H9 (cell line): ENCODE measurements around the gene AFAP1L2. TPM values are rescaled to one million over a fixed set of nuclear protein-coding genes. Genes with fewer than 3 reads are reported as not detected.

ENCODE experiments used
- DNase-seq: peaks from one replicate; pipeline ENCODE4 v3.0.0-alpha.2; 2017
- H2AFZ ChIP-seq: one replicate; pipeline ENCODE4 v1.6.1; 2013; ENCODE audit warnings: mild to moderate bottlenecking, low read length, control low read depth, moderate library complexity
- H2AK5ac ChIP-seq: 2 replicates; pipeline ENCODE4 v1.6.1; 2013; ENCODE audit warnings: low read length, control low read depth, mixed read lengths; ENCODE audit not compliant: insufficient read length
- H2BK120ac ChIP-seq: one replicate; pipeline ENCODE4 v1.6.1; 2013; ENCODE audit warnings: low read depth, mild to moderate bottlenecking, low read length, control low read depth, inconsistent platforms; ENCODE audit not compliant: poor library complexity, severe bottlenecking
- H2BK12ac ChIP-seq: 2 replicates; pipeline ENCODE4 v1.6.1; 2013; ENCODE audit warnings: low read length, control low read depth, mixed read lengths, low read depth; ENCODE audit not compliant: insufficient read length
- H2BK15ac ChIP-seq: 2 replicates; pipeline ENCODE4 v1.6.1; 2013; ENCODE audit warnings: low read depth, low read length, control low read depth
- H2BK20ac ChIP-seq: one replicate; pipeline ENCODE4 v1.6.1; 2013; ENCODE audit warnings: low read depth, mild to moderate bottlenecking, low read length, control low read depth, inconsistent platforms; ENCODE audit not compliant: poor library complexity, severe bottlenecking
- H2BK5ac ChIP-seq: 2 replicates; pipeline ENCODE4 v1.6.1; 2013; ENCODE audit warnings: low read length, control low read depth, mixed read lengths; ENCODE audit not compliant: insufficient read length
- H3K14ac ChIP-seq: 2 replicates; pipeline ENCODE4 v1.6.1; 2013; ENCODE audit warnings: low read length, control low read depth; ENCODE audit not compliant: insufficient read depth
- H3K18ac ChIP-seq: 2 replicates; pipeline ENCODE4 v1.6.1; 2013; ENCODE audit warnings: low read depth, mild to moderate bottlenecking, mixed read lengths, low read length, control low read depth; ENCODE audit not compliant: insufficient read length
- H3K23ac ChIP-seq: 2 replicates; pipeline ENCODE4 v1.6.1; 2013; ENCODE audit warnings: low read length, control low read depth, mixed read lengths, low read depth; ENCODE audit not compliant: insufficient read length
- H3K23me2 ChIP-seq: 2 replicates; pipeline ENCODE4 v1.6.1; 2013; ENCODE audit warnings: low read depth, mild to moderate bottlenecking, mixed read lengths, low read length, control low read depth; ENCODE audit not compliant: insufficient read length, poor library complexity, severe bottlenecking
- H3K27ac ChIP-seq: 2 replicates; pipeline ENCODE4 v1.5.1; 2013; ENCODE audit warnings: low read length, control low read depth, mixed read lengths, low read depth; ENCODE audit not compliant: insufficient read length
- H3K27me3 ChIP-seq: 2 replicates; pipeline ENCODE4 v1.6.1; 2013; ENCODE audit warnings: low read length, control low read depth, inconsistent platforms; ENCODE audit not compliant: insufficient read depth
- H3K4ac ChIP-seq: 2 replicates; pipeline ENCODE4 v1.6.1; 2013; ENCODE audit warnings: low read depth, mild to moderate bottlenecking, control low read depth, inconsistent platforms, low read length, moderate library complexity
- H3K4me1 ChIP-seq: 2 replicates; pipeline ENCODE4 v1.6.1; 2013; ENCODE audit warnings: low read length, control low read depth, inconsistent platforms; ENCODE audit not compliant: insufficient read depth
- H3K4me2 ChIP-seq: 2 replicates; pipeline ENCODE4 v1.6.1; 2013; ENCODE audit warnings: low read length, control low read depth, mixed read lengths; ENCODE audit not compliant: insufficient read length, insufficient read depth
- H3K56ac ChIP-seq: 2 replicates; pipeline ENCODE4 v1.6.1; 2013; ENCODE audit warnings: low read depth, mild to moderate bottlenecking, mixed read lengths, low read length, control low read depth; ENCODE audit not compliant: insufficient read length
- H3K79me1 ChIP-seq: 2 replicates; pipeline ENCODE4 v1.6.1; 2013; ENCODE audit warnings: low read depth, mild to moderate bottlenecking, moderate library complexity, low read length, control low read depth, inconsistent platforms; ENCODE audit not compliant: insufficient read depth, poor library complexity, severe bottlenecking
- H3K79me2 ChIP-seq: 2 replicates; pipeline ENCODE4 v1.6.1; 2013; ENCODE audit warnings: low read length, control low read depth, inconsistent platforms; ENCODE audit not compliant: insufficient read depth
- H3K9ac ChIP-seq: 2 replicates; pipeline ENCODE4 v1.6.1; 2013; ENCODE audit warnings: low read length, control low read depth, mixed read lengths; ENCODE audit not compliant: insufficient read length; ENCODE audit errors: extremely low read depth
- H3K9me3 ChIP-seq: one replicate; pipeline ENCODE4 v1.6.1; 2013; ENCODE audit warnings: low read depth, low read length, inconsistent platforms; ENCODE audit not compliant: control insufficient read depth
- H3T11ph ChIP-seq: one replicate; pipeline ENCODE4 v1.6.1; 2013; ENCODE audit warnings: mild to moderate bottlenecking, low read length, control low read depth, inconsistent platforms
- H4K20me1 ChIP-seq: one replicate; pipeline ENCODE4 v1.6.1; 2013; ENCODE audit not compliant: control insufficient read depth, insufficient read length, insufficient read depth
- H4K5ac ChIP-seq: 2 replicates; pipeline ENCODE4 v1.6.1; 2013; ENCODE audit warnings: low read depth, mild to moderate bottlenecking, mixed read lengths, low read length, control low read depth; ENCODE audit not compliant: insufficient read length
- H4K8ac ChIP-seq: replicated peaks from 2 replicates; pipeline ENCODE4 v1.6.1; 2013; ENCODE audit warnings: low read length, control low read depth, mixed read lengths, low read depth; ENCODE audit not compliant: insufficient read length
- H4K91ac ChIP-seq: 2 replicates; pipeline ENCODE4 v1.6.1; 2013; ENCODE audit warnings: low read depth, mild to moderate bottlenecking, moderate library complexity, mixed read lengths, low read length, control low read depth; ENCODE audit not compliant: insufficient read length
- H3K27ac Mint-ChIP-seq, 3 experiments: 2 replicates in 2 of 3; 3 replicates in 1 of 3; pipeline ENCODE4 v1.8.0; 2020 to 2021; ENCODE audit warnings: mixed read lengths in 3 of 3, mild to moderate bottlenecking in 1 of 3, moderate library complexity in 1 of 3
- H3K27me3 Mint-ChIP-seq: 2 replicates; pipeline ENCODE4 v1.8.0; 2021; ENCODE audit warnings: low read depth, mild to moderate bottlenecking, moderate library complexity, mixed read lengths
- H3K36me3 Mint-ChIP-seq, 3 experiments: 2 replicates in 2 of 3; 3 replicates in 1 of 3; pipeline ENCODE4 v1.8.0; 2020 to 2021; ENCODE audit warnings: low read depth in 3 of 3, mixed read lengths in 3 of 3; ENCODE audit not compliant: insufficient read depth in 1 of 3
- H3K4me1 Mint-ChIP-seq, 2 experiments: 2 replicates each; pipeline ENCODE4 v1.8.0; 2020; ENCODE audit warnings: mixed read lengths in 2 of 2
- H3K4me3 Mint-ChIP-seq, 2 experiments: 2 replicates in 1 of 2; 3 replicates in 1 of 2; pipeline ENCODE4 v1.8.0; 2020 to 2021; ENCODE audit warnings: mild to moderate bottlenecking in 2 of 2, mixed read lengths in 2 of 2, moderate library complexity in 1 of 2
- H3K9me3 Mint-ChIP-seq, 2 experiments: 2 replicates in 1 of 2; 3 replicates in 1 of 2; pipeline ENCODE4 v1.8.0; 2020; ENCODE audit warnings: mild to moderate bottlenecking in 2 of 2, mixed read lengths in 2 of 2, moderate library complexity in 1 of 2
- WGBS: extraction: QIAGEN DNeasy Blood & Tissue Kit; methylation state at CpG from one replicate; pipeline ENCODE4 v1.1.7; 2013; ENCODE audit warnings: missing lambda C conversion rate, low lambda C conversion rate, mixed read lengths; ENCODE audit not compliant: insufficient read length; ENCODE audit errors: extremely low coverage; 5-methylcytosine and 5-hydroxymethylcytosine counted together
- total RNA-seq: library from RNA; stranded (reverse); gene quantifications from 2 replicates; pipeline ENCODE4 v1.2.1, GENCODE V29; 2021
- TF ChIP-seq, protein P1 (sequence below): fragments of 200-600 bp; sonication (generic); conservative IDR thresholded peaks from 3 replicates; pipeline ENCODE4 v1.8.0; 2021; ENCODE audit warnings: antibody characterized with exemption, mild to moderate bottlenecking

Gene AFAP1L2
- total RNA-seq, 1 experiment from 2014 or later = 0.77 TPM

DNA sequence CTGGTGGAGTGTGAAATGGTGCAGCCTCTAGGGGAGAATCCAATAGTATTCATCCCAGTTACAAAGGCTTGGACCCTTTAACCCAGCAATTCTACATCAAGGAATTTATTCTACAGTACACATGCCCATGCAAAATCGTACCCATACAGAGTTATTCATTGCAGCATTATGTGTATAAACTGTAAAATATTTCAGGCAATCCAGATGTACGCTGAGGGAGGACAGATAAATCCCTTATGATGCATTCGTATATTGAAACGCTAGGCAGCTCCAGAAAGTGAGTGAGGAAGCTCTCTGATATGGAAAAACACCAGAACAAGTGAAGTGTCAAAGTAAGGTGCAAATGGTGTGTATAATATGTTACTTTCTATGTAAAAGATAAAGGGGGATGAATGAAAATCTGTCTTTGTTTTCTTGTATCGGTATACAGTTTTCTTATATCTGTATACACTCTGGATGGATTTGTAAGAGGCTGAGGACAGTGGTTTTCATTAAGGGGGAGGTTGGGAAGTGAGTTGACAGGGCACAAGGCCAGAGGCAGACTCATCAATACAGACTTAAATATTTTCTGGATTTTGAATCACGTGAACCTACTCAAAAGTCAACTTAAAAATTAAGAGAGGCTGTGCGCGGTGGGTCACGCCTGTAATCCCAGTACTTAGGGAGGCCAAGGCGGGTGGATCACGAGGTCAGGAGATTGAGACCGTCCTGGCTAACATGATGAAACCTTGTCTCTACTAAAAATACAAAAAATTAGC is 148.1 kb downstream of the AFAP1L2 start:
- no peaks in the 10 kb centered on the region for H4K20me1 ChIP-seq
- H2BK5ac ChIP-seq = no peak overlapping the region
- no peak overlapping the region for H2AK5ac ChIP-seq
- no peak overlapping the region for H3K9ac ChIP-seq
- no peaks in the 10 kb centered on the region for H3K27me3 ChIP-seq
- no peak for DNase-seq
- no peak overlapping the region for H3K18ac ChIP-seq
- Mint-ChIP-seq H3K9me3 (peaks cover 11 to 13% of the 10 kb centered on the region in 2 experiments), H3K4me1 (peaks cover 6 to 12% of the 10 kb centered on the region in 2 experiments; a peak in 3 of 4 replicates), H3K27ac (no peak overlapping the region), H3K4me3 (no peak overlapping the region), H3K27me3 (no peaks in the 10 kb centered on the region; the same call in 1 of the 2 replicates), H3K36me3 (peaks cover 9 to 18% (median 14%) of the 10 kb centered on the region in 3 experiments)
- H3K79me2 ChIP-seq = no peaks in the 10 kb centered on the region
- no peaks in the 10 kb centered on the region for H3K9me3 ChIP-seq
- H3K4me1 ChIP-seq = no peaks in the 10 kb centered on the region
- H2BK20ac ChIP-seq = no peak overlapping the region
- H3K27ac ChIP-seq = no peak overlapping the region
- H3K23me2 ChIP-seq = no peaks in the 10 kb centered on the region
- H2BK120ac ChIP-seq = no peak overlapping the region
- H3K14ac ChIP-seq = no peak overlapping the region
- no peak overlapping the region for H3K56ac ChIP-seq
- TF ChIP-seq, protein P1, sequence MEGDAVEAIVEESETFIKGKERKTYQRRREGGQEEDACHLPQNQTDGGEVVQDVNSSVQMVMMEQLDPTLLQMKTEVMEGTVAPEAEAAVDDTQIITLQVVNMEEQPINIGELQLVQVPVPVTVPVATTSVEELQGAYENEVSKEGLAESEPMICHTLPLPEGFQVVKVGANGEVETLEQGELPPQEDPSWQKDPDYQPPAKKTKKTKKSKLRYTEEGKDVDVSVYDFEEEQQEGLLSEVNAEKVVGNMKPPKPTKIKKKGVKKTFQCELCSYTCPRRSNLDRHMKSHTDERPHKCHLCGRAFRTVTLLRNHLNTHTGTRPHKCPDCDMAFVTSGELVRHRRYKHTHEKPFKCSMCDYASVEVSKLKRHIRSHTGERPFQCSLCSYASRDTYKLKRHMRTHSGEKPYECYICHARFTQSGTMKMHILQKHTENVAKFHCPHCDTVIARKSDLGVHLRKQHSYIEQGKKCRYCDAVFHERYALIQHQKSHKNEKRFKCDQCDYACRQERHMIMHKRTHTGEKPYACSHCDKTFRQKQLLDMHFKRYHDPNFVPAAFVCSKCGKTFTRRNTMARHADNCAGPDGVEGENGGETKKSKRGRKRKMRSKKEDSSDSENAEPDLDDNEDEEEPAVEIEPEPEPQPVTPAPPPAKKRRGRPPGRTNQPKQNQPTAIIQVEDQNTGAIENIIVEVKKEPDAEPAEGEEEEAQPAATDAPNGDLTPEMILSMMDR = no peak
- no peaks in the 10 kb centered on the region for H3K79me1 ChIP-seq
- H2AFZ ChIP-seq = no peak overlapping the region
- H3K4ac ChIP-seq = no peak overlapping the region
- H3K23ac ChIP-seq = no peak overlapping the region
- H4K8ac ChIP-seq = no peak overlapping the region
- no peak overlapping the region for H2BK15ac ChIP-seq
- no peak overlapping the region for H4K5ac ChIP-seq
- no peak overlapping the region for H4K91ac ChIP-seq
- WGBS = no CpG with 5 or more reads among the region's 12 CpGs
- H2BK12ac ChIP-seq = no peak overlapping the region
- no peak overlapping the region for H3T11ph ChIP-seq
- H3K4me2 ChIP-seq = no peak overlapping the region
